ENCODE results near the gene BUD23.

The BUD23 gene

GRCh38 chr7:73681031-73681430 lies 2.4 kb upstream of the BUD23 start:
- H3K4me2 ChIP-seq (ENCODE audit: insufficient read depth, low read length) = peak overlapping the region; percentile 99
- H3K9me3 ChIP-seq (ENCODE audit: insufficient read depth, low read length, severe bottlenecking) = no peaks in the 10 kb centered on the region
- H3K4me3 ChIP-seq (ENCODE audit: low read depth in 1 of 2, low read length in 2 of 2) = peak overlapping the region in 1 of 2 experiments; percentile 79; a peak in 1 of 4 replicates
- peaks cover 34% of the 10 kb centered on the region for H4K20me1 ChIP-seq (ENCODE audit: insufficient read depth, low read length)
- peaks cover 40% of the 10 kb centered on the region for H3K4me1 ChIP-seq (ENCODE audit: insufficient read depth, low read length)
- no peaks in the 10 kb centered on the region for H3K27me3 ChIP-seq (ENCODE audit: insufficient read depth, low read length, poor library complexity)
- peaks cover 36% of the 10 kb centered on the region for H3K36me3 ChIP-seq (ENCODE audit: insufficient read depth, low read length)
- ATAC-seq (ENCODE audit: insufficient read depth, low read depth) = no peak
- peaks cover 70% of the 10 kb centered on the region for H3K79me2 ChIP-seq (ENCODE audit: insufficient read depth, low read length)
- TF ChIP-seq EZH2 (IDR thresholded peaks at IDR 0.05; ENCODE audit: borderline replicate concordance, low read depth, low read length, severe bottlenecking) = no peak
- no peak for TF ChIP-seq CTCF (IDR thresholded peaks at IDR 0.05; ENCODE audit: borderline replicate concordance, extremely low read depth, low read length, poor library complexity, severe bottlenecking)
- H3K27ac ChIP-seq (ENCODE audit: low read length) = no peak overlapping the region
- no peak overlapping the region for H2AFZ ChIP-seq (ENCODE audit: low read depth, low read length)
- H3K9ac ChIP-seq (ENCODE audit: low read depth, low read length) = 0 out of 2 replicates have a peak overlapping the region, but pooled peaks have one; percentile 13
- no peak for DNase-seq

DNA sequence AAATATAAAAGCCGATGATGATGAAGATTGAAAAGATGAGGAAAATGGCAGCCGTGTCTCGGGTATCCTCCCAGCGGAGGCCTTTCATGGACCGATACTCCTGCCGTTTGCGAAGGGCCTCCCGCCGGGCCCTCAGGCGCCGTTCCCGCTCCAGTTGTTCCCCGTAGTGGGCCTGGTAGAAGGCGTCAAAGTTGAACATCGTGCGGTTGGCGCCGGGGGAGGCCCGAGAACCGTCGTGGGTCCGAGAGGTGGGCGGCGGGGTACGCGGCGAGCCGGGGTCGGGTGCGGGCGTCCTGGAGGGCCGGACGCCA lies 697 bp upstream of the BUD23 start:
- no peaks in the 10 kb centered on the region for H3K9me3 ChIP-seq (ENCODE audit: insufficient read depth, low read length, severe bottlenecking)
- peak overlapping the region; percentile 99 for H3K4me2 ChIP-seq (ENCODE audit: insufficient read depth, low read length)
- H3K79me2 ChIP-seq (ENCODE audit: insufficient read depth, low read length) = peaks cover 85% of the 10 kb centered on the region
- peaks cover 40% of the 10 kb centered on the region for H3K4me1 ChIP-seq (ENCODE audit: insufficient read depth, low read length)
- H2AFZ ChIP-seq (ENCODE audit: low read depth, low read length) = peak overlapping the region; percentile 78
- peak overlapping the region; percentile 84 for H3K27ac ChIP-seq (ENCODE audit: low read length)
- ATAC-seq (ENCODE audit: insufficient read depth, low read depth) (no peak), DNase-seq (no peak)
- TF ChIP-seq EZH2 (IDR thresholded peaks at IDR 0.05; ENCODE audit: borderline replicate concordance, low read depth, low read length, severe bottlenecking) (no peak), CTCF (IDR thresholded peaks at IDR 0.05; ENCODE audit: borderline replicate concordance, extremely low read depth, low read length, poor library complexity, severe bottlenecking) (no peak)
- H3K9ac ChIP-seq (ENCODE audit: low read depth, low read length) = peak overlapping the region; percentile 90
- H3K36me3 ChIP-seq (ENCODE audit: insufficient read depth, low read length) = peaks cover 53% of the 10 kb centered on the region
- H4K20me1 ChIP-seq (ENCODE audit: insufficient read depth, low read length) = peaks cover 42% of the 10 kb centered on the region
- H3K27me3 ChIP-seq (ENCODE audit: insufficient read depth, low read length, poor library complexity) = no peaks in the 10 kb centered on the region
- peak overlapping the region; percentile 79 to 98 for H3K4me3 ChIP-seq (ENCODE audit: low read depth in 1 of 2, low read length in 2 of 2)

GRCh38 chr7:73683788-73684693 lies 644 bp downstream of the BUD23 start:
- ATAC-seq (ENCODE audit: insufficient read depth, low read depth) (peak; percentile 42), DNase-seq (no peak)
- peak overlapping the region; percentile 83 for H3K27ac ChIP-seq (ENCODE audit: low read length)
- H4K20me1 ChIP-seq (ENCODE audit: insufficient read depth, low read length) = peaks cover 34% of the 10 kb centered on the region
- peaks cover 87% of the 10 kb centered on the region for H3K79me2 ChIP-seq (ENCODE audit: insufficient read depth, low read length)
- peak overlapping the region; percentile 90 for H3K4me2 ChIP-seq (ENCODE audit: insufficient read depth, low read length)
- H2AFZ ChIP-seq (ENCODE audit: low read depth, low read length) = peak overlapping the region; percentile 93
- no peaks in the 10 kb centered on the region for H3K27me3 ChIP-seq (ENCODE audit: insufficient read depth, low read length, poor library complexity)
- H3K9ac ChIP-seq (ENCODE audit: low read depth, low read length) = peak overlapping the region; percentile 90
- peaks cover 40% of the 10 kb centered on the region for H3K4me1 ChIP-seq (ENCODE audit: insufficient read depth, low read length)
- peak overlapping the region; percentile 79 to 98 for H3K4me3 ChIP-seq (ENCODE audit: low read depth in 1 of 2, low read length in 2 of 2)
- peaks cover 54% of the 10 kb centered on the region for H3K36me3 ChIP-seq (ENCODE audit: insufficient read depth, low read length)
- TF ChIP-seq EZH2 (IDR thresholded peaks at IDR 0.05; ENCODE audit: borderline replicate concordance, low read depth, low read length, severe bottlenecking) = no peak
- no peak for TF ChIP-seq CTCF (IDR thresholded peaks at IDR 0.05; ENCODE audit: borderline replicate concordance, extremely low read depth, low read length, poor library complexity, severe bottlenecking)
- H3K9me3 ChIP-seq (ENCODE audit: insufficient read depth, low read length, severe bottlenecking) = no peaks in the 10 kb centered on the region

Data from DND-41 (cell line).